Sigmoid colon (tissue), 7 donors: ENCODE results near the gene HS3ST4. TPM values are rescaled to one million over a fixed set of nuclear protein-coding genes. Genes with fewer than 3 reads are reported as not detected.

Experiments used
- DNase-seq: peaks from one replicate; pipeline ENCODE4 v3.0.0-alpha.2; 2019
- H3K27ac ChIP-seq, 4 donors: fragments of 200-600 bp; sonication (generic); one replicate each; pipeline ENCODE4 v1.5.1; 2016 to 2019; ENCODE audit warnings: mild to moderate bottlenecking in 1 of 4
- H3K27me3 ChIP-seq, 3 donors: fragments of 200-600 bp; sonication (generic); one replicate each; pipeline ENCODE4 v1.5.1; 2019; ENCODE audit warnings: mild to moderate bottlenecking in 1 of 3
- H3K36me3 ChIP-seq, 4 donors: fragments of 200-600 bp; sonication (generic); one replicate each; pipeline ENCODE4 v1.5.1; 2016 to 2019
- H3K4me1 ChIP-seq, 4 donors: fragments of 200-600 bp; sonication (generic); one replicate each; pipeline ENCODE4 v1.5.1; 2017 to 2019
- H3K4me3 ChIP-seq, 4 donors: fragments of 200-600 bp; sonication (generic); one replicate each; pipeline ENCODE4 v1.5.1; 2017 to 2019; ENCODE audit warnings: mild to moderate bottlenecking in 2 of 4, moderate library complexity in 1 of 4
- H3K9me3 ChIP-seq, 4 donors: fragments of 200-600 bp in 3 of 4; sonication (generic) in 3 of 4; one replicate each; pipeline versions ENCODE4 v1.5.1 to v1.6.1; 2013 to 2019
- EP300 ChIP-seq, 4 donors: sonication (generic); formaldehyde crosslinking; IDR thresholded peaks; one replicate each; pipeline ENCODE4 v1.6.1; 2017; ENCODE audit warnings: antibody characterized with exemption in 4 of 4
- POLR2A ChIP-seq, 2 donors: fragments of 450-650 bp; IDR thresholded peaks; one replicate each; pipeline ENCODE4 v1.6.1; 2016; ENCODE audit warnings: antibody characterized with exemption in 2 of 2, mild to moderate bottlenecking in 2 of 2, moderate library complexity in 2 of 2
- POLR2AphosphoS5 ChIP-seq, 4 donors: sonication (generic); formaldehyde crosslinking; IDR thresholded peaks; one replicate each; pipeline ENCODE4 v1.6.1; 2017; ENCODE audit warnings: antibody characterized with exemption in 4 of 4
- WGBS, 2 donors: extraction: QIAGEN DNeasy Blood & Tissue Kit; methylation state at CpG; one replicate each; pipeline ENCODE4 v1.1.7; 2013; 5-methylcytosine and 5-hydroxymethylcytosine counted together
- intact Hi-C: fragments of 100-400 bp; cut with DNase I; formaldehyde crosslinking; loops from one replicate; pipeline ENCODE4 v1.15.1; 2023
- polyA plus RNA-seq, 3 donors: library from polyadenylated mRNA; stranded (reverse); fragments of 200-250 nt; gene quantifications; one replicate each; pipeline ENCODE4 v1.2.3, GENCODE V29; 2013
- total RNA-seq, 4 donors: library from RNA; depleted of rRNA; stranded (reverse); fragments of >200 nt; gene quantifications; one replicate each; pipeline ENCODE4 v1.1.0, GENCODE V29; 2016
- TF ChIP-seq, protein P1 (sequence below), 4 experiments: fragments of 450-650 bp in 3 of 4; fragments of 200-600 bp in 1 of 4; IDR thresholded peaks; one replicate each; pipeline ENCODE4 v1.5.1; 2016 to 2019; ENCODE audit warnings: antibody characterized with exemption in 4 of 4, mild to moderate bottlenecking in 3 of 4, moderate library complexity in 2 of 4
- donor health status: healthy with polysubstance abuse.
- donor health status: Bipolar disorder and iron deficiency.
- donor health status: healthy.

Gene HS3ST4
- total and polyA plus RNA-seq, 7 donors, result 0.07 to 0.14 TPM; not detected in 5

DNA sequence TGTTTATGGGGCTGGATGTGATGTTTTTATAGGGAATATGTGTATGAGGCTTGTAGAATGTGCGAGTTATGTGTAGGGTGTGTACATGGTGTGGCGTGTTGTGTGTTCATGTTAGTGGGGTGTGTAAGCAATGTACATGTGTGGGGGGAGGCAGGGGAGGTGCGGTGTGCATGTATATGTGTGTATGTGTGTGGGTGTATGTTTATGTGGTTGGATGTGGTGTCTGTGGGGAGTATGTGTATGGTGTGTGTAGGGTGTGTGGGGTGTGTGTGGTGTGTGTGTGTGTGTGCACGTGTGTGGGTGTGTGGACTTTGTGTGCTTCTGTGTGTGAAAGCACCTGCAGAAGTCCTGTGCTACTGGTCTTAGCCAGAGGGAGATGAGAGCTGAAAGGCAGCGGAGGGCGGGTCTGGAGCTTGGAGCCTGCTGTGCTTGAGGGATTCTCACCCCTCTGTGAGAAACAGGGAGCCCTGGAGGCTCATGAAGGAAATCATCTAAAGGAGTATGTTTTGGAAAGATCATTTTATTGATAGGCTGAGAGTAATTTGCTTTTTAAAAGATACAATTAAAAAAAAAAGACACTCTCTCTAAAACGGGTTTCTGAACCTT is 222.7 kb downstream of the HS3ST4 start:
- Histone ChIP-seq H3K4me3 (no peak overlapping the region), H3K27me3 (no peaks in the 10 kb centered on the region), H3K9me3 (no peaks in the 10 kb centered on the region), H3K27ac (no peak overlapping the region), H3K36me3 (no peaks in the 10 kb centered on the region), H3K4me1 (no peaks in the 10 kb centered on the region)
- WGBS, 2 donors, result 80 to 82% methylated on average over 7 of the region's 7 CpGs
- TF ChIP-seq EP300 (IDR thresholded peaks at IDR 0.05), result no peak
- no peak for TF ChIP-seq POLR2A (IDR thresholded peaks at IDR 0.05)
- TF ChIP-seq POLR2AphosphoS5 (IDR thresholded peaks at IDR 0.05), result no peak
- TF ChIP-seq, protein P1, sequence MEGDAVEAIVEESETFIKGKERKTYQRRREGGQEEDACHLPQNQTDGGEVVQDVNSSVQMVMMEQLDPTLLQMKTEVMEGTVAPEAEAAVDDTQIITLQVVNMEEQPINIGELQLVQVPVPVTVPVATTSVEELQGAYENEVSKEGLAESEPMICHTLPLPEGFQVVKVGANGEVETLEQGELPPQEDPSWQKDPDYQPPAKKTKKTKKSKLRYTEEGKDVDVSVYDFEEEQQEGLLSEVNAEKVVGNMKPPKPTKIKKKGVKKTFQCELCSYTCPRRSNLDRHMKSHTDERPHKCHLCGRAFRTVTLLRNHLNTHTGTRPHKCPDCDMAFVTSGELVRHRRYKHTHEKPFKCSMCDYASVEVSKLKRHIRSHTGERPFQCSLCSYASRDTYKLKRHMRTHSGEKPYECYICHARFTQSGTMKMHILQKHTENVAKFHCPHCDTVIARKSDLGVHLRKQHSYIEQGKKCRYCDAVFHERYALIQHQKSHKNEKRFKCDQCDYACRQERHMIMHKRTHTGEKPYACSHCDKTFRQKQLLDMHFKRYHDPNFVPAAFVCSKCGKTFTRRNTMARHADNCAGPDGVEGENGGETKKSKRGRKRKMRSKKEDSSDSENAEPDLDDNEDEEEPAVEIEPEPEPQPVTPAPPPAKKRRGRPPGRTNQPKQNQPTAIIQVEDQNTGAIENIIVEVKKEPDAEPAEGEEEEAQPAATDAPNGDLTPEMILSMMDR (IDR thresholded peaks at IDR 0.05), result no peak
- no peak for DNase-seq
- intact Hi-C loops, result no loop called here

DNA sequence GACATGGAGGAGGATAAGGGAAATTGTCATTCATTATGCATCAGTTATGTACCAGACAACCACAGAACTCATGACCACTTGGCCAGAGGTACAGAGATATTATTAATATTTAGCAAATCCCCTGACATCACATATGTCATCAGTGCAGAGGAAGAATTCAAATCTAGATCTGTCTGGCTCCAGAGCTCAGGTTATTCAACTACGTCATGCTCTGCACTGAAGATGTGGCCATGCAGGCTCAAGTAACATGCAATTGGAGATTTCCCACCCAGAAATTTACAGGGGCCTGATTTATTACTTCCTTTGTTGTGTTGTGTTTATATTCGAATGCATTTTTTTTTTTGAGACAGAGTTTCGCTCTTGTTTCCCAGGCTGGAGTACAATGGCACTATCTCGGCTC is 224.3 kb downstream of the HS3ST4 start:
- DNase-seq, result no peak
- no peaks in the 10 kb centered on the region for H3K4me1 ChIP-seq
- TF ChIP-seq POLR2A (IDR thresholded peaks at IDR 0.05), result no peak
- TF ChIP-seq EP300 (IDR thresholded peaks at IDR 0.05), result no peak
- TF ChIP-seq, protein P1 (IDR thresholded peaks at IDR 0.05), result no peak
- TF ChIP-seq POLR2AphosphoS5 (IDR thresholded peaks at IDR 0.05), result no peak
- intact Hi-C loops, result no loop called here
- H3K9me3 ChIP-seq, result no peaks in the 10 kb centered on the region
- H3K27ac ChIP-seq, result no peak overlapping the region
- WGBS, 2 donors, result 25 to 62% methylated on average over 4 of the region's 4 CpGs
- no peak overlapping the region for H3K4me3 ChIP-seq
- H3K36me3 ChIP-seq, result no peaks in the 10 kb centered on the region
- H3K27me3 ChIP-seq, result no peaks in the 10 kb centered on the region

DNA sequence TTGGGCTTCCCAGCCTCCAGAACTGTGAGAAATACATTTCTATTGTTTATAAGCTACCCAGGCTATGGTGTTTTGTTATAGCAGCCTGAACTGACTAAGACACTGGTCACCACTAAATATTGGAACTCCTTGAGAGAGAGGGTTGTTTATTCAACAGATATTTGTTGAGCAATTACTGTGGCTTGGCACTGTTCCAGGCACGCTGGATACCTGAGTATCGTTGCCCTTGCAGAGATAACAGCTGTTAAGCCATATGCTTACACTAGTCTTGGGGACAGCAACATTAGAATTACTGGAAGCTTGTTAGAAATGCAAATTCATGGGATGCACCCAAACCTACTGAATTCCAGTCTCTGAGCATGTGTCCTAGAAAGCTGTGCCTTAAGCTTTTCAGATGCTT is 230.7 kb downstream of the HS3ST4 start:
- DNase-seq, result no peak
- no peaks in the 10 kb centered on the region for H3K27me3 ChIP-seq
- no peak overlapping the region for H3K27ac ChIP-seq
- H3K9me3 ChIP-seq, result no peaks in the 10 kb centered on the region
- TF ChIP-seq EP300 (IDR thresholded peaks at IDR 0.05), result no peak
- no peak for TF ChIP-seq POLR2AphosphoS5 (IDR thresholded peaks at IDR 0.05)
- TF ChIP-seq, protein P1 (IDR thresholded peaks at IDR 0.05), result no peak
- H3K36me3 ChIP-seq, result no peaks in the 10 kb centered on the region
- H3K4me1 ChIP-seq, result no peaks in the 10 kb centered on the region
- intact Hi-C loops, result no loop called here
- no peak overlapping the region for H3K4me3 ChIP-seq
- 6 to 41% methylated on average over 2 of the region's 2 CpGs for WGBS, 2 donors

DNA sequence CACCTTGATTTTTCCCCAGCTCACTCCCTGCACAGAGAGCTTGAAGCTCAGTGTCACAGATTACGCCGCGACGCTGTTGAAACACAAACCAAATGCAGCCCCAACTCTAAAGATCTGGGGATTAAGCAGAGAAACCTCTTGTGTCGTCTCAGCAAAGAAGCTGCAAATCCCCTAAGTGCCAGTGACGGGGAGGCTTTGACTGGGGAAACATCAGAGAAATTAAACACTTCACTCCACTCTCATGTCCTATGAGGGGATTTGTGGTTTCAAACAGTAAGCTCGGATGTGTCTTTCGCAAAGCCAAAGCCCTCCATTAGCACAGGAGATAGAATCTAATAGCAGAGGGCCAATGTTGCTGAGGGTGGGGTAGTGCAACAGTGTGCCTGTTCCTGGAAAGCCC is 233.7 kb downstream of the HS3ST4 start:
- no peaks in the 10 kb centered on the region for H3K4me1 ChIP-seq
- intact Hi-C loops, result no loop called here
- no peaks in the 10 kb centered on the region for H3K36me3 ChIP-seq
- no peak for DNase-seq
- no peak overlapping the region for H3K4me3 ChIP-seq
- peaks cover 0 to 2% (median 0%) of the 10 kb centered on the region in 4 donors for H3K9me3 ChIP-seq
- H3K27me3 ChIP-seq, result no peaks in the 10 kb centered on the region
- H3K27ac ChIP-seq, result no peak overlapping the region
- no peak for TF ChIP-seq POLR2A (IDR thresholded peaks at IDR 0.05)
- TF ChIP-seq EP300 (IDR thresholded peaks at IDR 0.05), result no peak
- TF ChIP-seq, protein P1 (IDR thresholded peaks at IDR 0.05), result no peak
- no peak for TF ChIP-seq POLR2AphosphoS5 (IDR thresholded peaks at IDR 0.05)
- WGBS, 2 donors, result 72 to 80% methylated on average over 8 of the region's 8 CpGs

DNA sequence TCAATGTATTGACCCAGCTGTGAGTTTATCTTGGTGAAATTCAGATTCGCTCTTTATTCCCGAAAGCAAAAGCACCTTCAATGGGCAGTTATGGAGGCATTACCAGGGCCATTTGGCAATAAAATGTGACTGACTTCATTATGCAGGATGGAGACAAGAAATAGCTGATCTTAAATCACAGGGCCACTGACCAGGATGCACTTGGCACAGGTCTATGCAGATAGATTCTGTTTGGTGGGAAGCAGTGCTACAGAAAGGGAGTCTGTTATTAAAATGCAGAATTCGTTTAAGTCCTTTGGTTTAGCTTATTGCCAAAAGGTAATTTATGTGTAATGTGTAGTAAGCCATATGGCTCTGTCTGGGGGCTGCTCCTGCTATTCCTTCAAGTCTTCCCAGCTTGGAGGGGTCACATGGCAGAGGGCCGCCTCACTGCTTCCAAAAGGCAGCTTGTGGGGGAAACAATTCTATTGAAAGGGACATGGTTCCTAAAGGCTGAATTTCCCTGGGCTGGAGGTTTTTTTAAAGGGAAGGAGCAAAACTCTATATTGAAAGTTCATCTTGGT is 239.8 kb downstream of the HS3ST4 start:
- no peak for DNase-seq
- H3K27ac ChIP-seq, result no peak overlapping the region
- H3K27me3 ChIP-seq, result no peaks in the 10 kb centered on the region
- WGBS, 2 donors, result 79 to 80% methylated on average over 4 of the region's 4 CpGs
- TF ChIP-seq POLR2AphosphoS5 (IDR thresholded peaks at IDR 0.05) (no peak), EP300 (IDR thresholded peaks at IDR 0.05) (no peak), POLR2A (IDR thresholded peaks at IDR 0.05) (no peak)
- TF ChIP-seq, protein P1 (IDR thresholded peaks at IDR 0.05), result no peak
- peaks cover 0 to 2% (median 0%) of the 10 kb centered on the region in 4 donors for H3K9me3 ChIP-seq
- no peaks in the 10 kb centered on the region for H3K4me1 ChIP-seq
- intact Hi-C loops, result no loop called here
- no peak overlapping the region for H3K4me3 ChIP-seq
- H3K36me3 ChIP-seq, result no peaks in the 10 kb centered on the region
